HEK293 (cell line): ENCODE results near the gene MSRB1.

Experiments used
- KLF10 ChIP-seq: fragments of 450-650 bp; IDR thresholded peaks from 2 replicates; pipeline ENCODE4 v1.5.1; 2018; ENCODE audit warnings: missing biosample characterization, mild to moderate bottlenecking, missing genetic modification characterization
- MYNN ChIP-seq: fragments of 450-650 bp; formaldehyde crosslinking; IDR thresholded peaks from 2 replicates; pipeline ENCODE4 v1.5.1; 2016; ENCODE audit warnings: missing biosample characterization, missing genetic modification characterization, borderline replicate concordance
- TCF7L2 ChIP-seq: IDR thresholded peaks from 2 replicates; pipeline ENCODE4 v1.6.1; 2011; ENCODE audit warnings: low read depth, mild to moderate bottlenecking, inconsistent platforms, low read length, moderate library complexity, borderline replicate concordance
- TRIM28 ChIP-seq: IDR thresholded peaks from 2 replicates; pipeline ENCODE4 v1.6.1; 2011; ENCODE audit warnings: low read length, control low read depth, borderline replicate concordance
- YY1 ChIP-seq: fragments of 450-650 bp; formaldehyde crosslinking; IDR thresholded peaks from 2 replicates; pipeline ENCODE4 v1.5.1; 2018; ENCODE audit warnings: missing biosample characterization, missing genetic modification characterization
- ZBTB20 ChIP-seq: fragments of 450-650 bp; formaldehyde crosslinking; IDR thresholded peaks from 2 replicates; pipeline ENCODE4 v1.5.1; 2016; ENCODE audit warnings: missing biosample characterization, missing genetic modification characterization
- ZBTB48 ChIP-seq: fragments of 450-650 bp; formaldehyde crosslinking; IDR thresholded peaks from 2 replicates; pipeline ENCODE4 v1.5.1; 2016; ENCODE audit warnings: missing biosample characterization, missing genetic modification characterization
- ZEB2 ChIP-seq: fragments of 450-650 bp; formaldehyde crosslinking; IDR thresholded peaks from 2 replicates; pipeline ENCODE4 v1.5.1; 2016; ENCODE audit warnings: missing biosample characterization, missing genetic modification characterization
- ZFHX2 ChIP-seq: fragments of 450-650 bp; formaldehyde crosslinking; conservative IDR thresholded peaks from 2 replicates; pipeline ENCODE4 v1.5.1; 2016; ENCODE audit warnings: missing biosample characterization, missing genetic modification characterization
- ZNF112 ChIP-seq: fragments of 450-650 bp; formaldehyde crosslinking; IDR thresholded peaks from 2 replicates; pipeline ENCODE4 v1.5.0; 2017; ENCODE audit warnings: missing biosample characterization, missing genetic modification characterization
- ZNF175 ChIP-seq: fragments of 450-650 bp; formaldehyde crosslinking; IDR thresholded peaks from 2 replicates; pipeline ENCODE4 v1.5.1; 2016; ENCODE audit warnings: missing biosample characterization, missing genetic modification characterization
- ZNF24 ChIP-seq: fragments of 450-650 bp; formaldehyde crosslinking; IDR thresholded peaks from 2 replicates; pipeline ENCODE4 v1.5.1; 2016; ENCODE audit warnings: missing biosample characterization, missing genetic modification characterization
- ZNF292 ChIP-seq: fragments of 450-650 bp; formaldehyde crosslinking; IDR thresholded peaks from 2 replicates; pipeline ENCODE4 v1.5.1; 2016; ENCODE audit warnings: low read depth, missing biosample characterization, missing genetic modification characterization, borderline replicate concordance
- ZNF302 ChIP-seq: fragments of 450-650 bp; formaldehyde crosslinking; IDR thresholded peaks from 2 replicates; pipeline ENCODE4 v1.5.1; 2016; ENCODE audit warnings: missing biosample characterization, missing genetic modification characterization, low read depth
- ZNF37A ChIP-seq: fragments of 450-650 bp; IDR thresholded peaks from 2 replicates; pipeline ENCODE4 v1.5.1; 2018; ENCODE audit warnings: missing biosample characterization, missing genetic modification characterization
- ZNF391 ChIP-seq: fragments of 450-650 bp; formaldehyde crosslinking; IDR thresholded peaks from 2 replicates; pipeline ENCODE4 v1.5.1; 2016; ENCODE audit warnings: low read depth, missing biosample characterization, missing genetic modification characterization, borderline replicate concordance
- ZNF423 ChIP-seq: fragments of 450-650 bp; formaldehyde crosslinking; IDR thresholded peaks from 2 replicates; pipeline ENCODE4 v1.5.1; 2016; ENCODE audit warnings: missing biosample characterization, missing genetic modification characterization
- ZNF555 ChIP-seq: fragments of 450-650 bp; formaldehyde crosslinking; conservative IDR thresholded peaks from 2 replicates; pipeline ENCODE4 v1.5.1; 2017; ENCODE audit warnings: missing biosample characterization, mild to moderate bottlenecking, missing genetic modification characterization, inconsistent platforms
- ZNF558 ChIP-seq: fragments of 450-650 bp; formaldehyde crosslinking; IDR thresholded peaks from 2 replicates; pipeline ENCODE4 v1.5.1; 2016; ENCODE audit warnings: missing biosample characterization, missing genetic modification characterization
- ZNF560 ChIP-seq: fragments of 450-650 bp; formaldehyde crosslinking; IDR thresholded peaks from 2 replicates; pipeline ENCODE4 v1.5.1; 2017; ENCODE audit warnings: missing biosample characterization, missing genetic modification characterization, borderline replicate concordance
- ZNF561 ChIP-seq: fragments of 450-650 bp; IDR thresholded peaks from 2 replicates; pipeline ENCODE4 v1.5.1; 2018; ENCODE audit warnings: missing biosample characterization, missing genetic modification characterization, borderline replicate concordance
- ZNF624 ChIP-seq: fragments of 450-650 bp; formaldehyde crosslinking; IDR thresholded peaks from 2 replicates; pipeline ENCODE4 v1.5.1; 2017; ENCODE audit warnings: missing biosample characterization, missing genetic modification characterization
- ZNF658 ChIP-seq: fragments of 450-650 bp; formaldehyde crosslinking; IDR thresholded peaks from 2 replicates; pipeline ENCODE4; 2016; ENCODE audit warnings: missing biosample characterization, missing genetic modification characterization
- ZNF76 ChIP-seq: fragments of 450-650 bp; formaldehyde crosslinking; IDR thresholded peaks from 2 replicates; pipeline ENCODE4; 2016; ENCODE audit warnings: low read depth, missing biosample characterization, missing genetic modification characterization, borderline replicate concordance
- ZSCAN30 ChIP-seq: fragments of 450-650 bp; IDR thresholded peaks from 2 replicates; pipeline ENCODE4 v1.5.1; 2018; ENCODE audit warnings: missing biosample characterization, mild to moderate bottlenecking, missing genetic modification characterization, moderate library complexity
- TF ChIP-seq, protein P1 (sequence below): fragments of 450-650 bp; formaldehyde crosslinking; IDR thresholded peaks from 2 replicates; pipeline ENCODE4 v1.5.1; 2017; ENCODE audit warnings: missing biosample characterization, missing genetic modification characterization
- TF ChIP-seq, protein P2 (sequence below): fragments of 450-650 bp; formaldehyde crosslinking; IDR thresholded peaks from 2 replicates; pipeline ENCODE4 v1.5.1; 2016; ENCODE audit warnings: missing biosample characterization, missing genetic modification characterization
- TF ChIP-seq, protein P3 (sequence below): fragments of 450-650 bp; formaldehyde crosslinking; IDR thresholded peaks from 2 replicates; pipeline ENCODE4 v1.5.1; 2016; ENCODE audit warnings: missing biosample characterization, missing genetic modification characterization
- TF ChIP-seq, protein P4 (sequence below): fragments of 450-650 bp; formaldehyde crosslinking; IDR thresholded peaks from 2 replicates; pipeline ENCODE4 v1.5.1; 2017; ENCODE audit warnings: missing biosample characterization, missing genetic modification characterization
- TF ChIP-seq, protein P5 (sequence below): fragments of 450-650 bp; formaldehyde crosslinking; IDR thresholded peaks from 2 replicates; pipeline ENCODE4 v1.5.1; 2016; ENCODE audit warnings: missing biosample characterization, missing genetic modification characterization

Gene MSRB1

DNA sequence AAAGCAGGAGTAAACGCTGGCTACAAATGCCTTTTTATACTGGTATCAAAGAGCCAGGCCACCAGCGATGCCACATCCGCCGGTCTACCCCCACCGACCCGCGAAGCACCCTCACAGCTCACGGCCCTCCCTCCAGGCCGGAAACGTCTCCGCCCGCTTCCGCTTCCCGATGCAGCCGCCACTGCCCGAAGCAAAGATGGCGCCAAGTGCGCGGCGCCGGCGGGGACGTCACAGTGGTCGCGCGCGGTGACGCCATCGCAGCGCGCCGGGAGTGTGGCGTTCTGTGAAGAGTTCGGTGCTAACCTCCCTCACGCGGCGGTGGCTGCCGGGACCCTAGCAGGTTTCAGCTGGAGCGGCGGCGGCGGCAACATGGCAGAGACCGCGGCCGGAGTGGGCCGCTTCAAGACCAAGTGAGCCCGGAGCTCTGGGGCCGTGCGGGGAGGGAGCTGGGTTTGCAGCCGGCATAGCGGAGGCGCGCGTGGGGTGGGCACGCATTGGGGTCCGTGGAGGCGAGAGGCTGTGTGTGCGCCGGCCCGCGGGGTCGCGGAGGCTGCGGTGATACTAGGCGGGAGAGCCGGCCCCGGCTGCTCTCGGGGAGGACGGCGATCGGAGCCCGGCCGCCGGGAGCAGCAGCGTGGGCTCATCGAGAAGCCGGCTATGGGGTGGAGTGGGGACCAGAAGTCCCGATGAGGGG lies 28.9 kb upstream of the MSRB1 start, which contains the start of gene TBL3 (continued):
- TF ChIP-seq ZNF391 (tag by site-specific recombination), result peak; percentile 84; the same call in 1 of the 2 replicates
- TF ChIP-seq YY1 (tag by site-specific recombination), result peak; percentile 100
- no peak for TF ChIP-seq ZNF560 (tag by site-specific recombination)
- TF ChIP-seq ZNF561 (tag by site-specific recombination), result peak; percentile 95
- TF ChIP-seq, protein P1, sequence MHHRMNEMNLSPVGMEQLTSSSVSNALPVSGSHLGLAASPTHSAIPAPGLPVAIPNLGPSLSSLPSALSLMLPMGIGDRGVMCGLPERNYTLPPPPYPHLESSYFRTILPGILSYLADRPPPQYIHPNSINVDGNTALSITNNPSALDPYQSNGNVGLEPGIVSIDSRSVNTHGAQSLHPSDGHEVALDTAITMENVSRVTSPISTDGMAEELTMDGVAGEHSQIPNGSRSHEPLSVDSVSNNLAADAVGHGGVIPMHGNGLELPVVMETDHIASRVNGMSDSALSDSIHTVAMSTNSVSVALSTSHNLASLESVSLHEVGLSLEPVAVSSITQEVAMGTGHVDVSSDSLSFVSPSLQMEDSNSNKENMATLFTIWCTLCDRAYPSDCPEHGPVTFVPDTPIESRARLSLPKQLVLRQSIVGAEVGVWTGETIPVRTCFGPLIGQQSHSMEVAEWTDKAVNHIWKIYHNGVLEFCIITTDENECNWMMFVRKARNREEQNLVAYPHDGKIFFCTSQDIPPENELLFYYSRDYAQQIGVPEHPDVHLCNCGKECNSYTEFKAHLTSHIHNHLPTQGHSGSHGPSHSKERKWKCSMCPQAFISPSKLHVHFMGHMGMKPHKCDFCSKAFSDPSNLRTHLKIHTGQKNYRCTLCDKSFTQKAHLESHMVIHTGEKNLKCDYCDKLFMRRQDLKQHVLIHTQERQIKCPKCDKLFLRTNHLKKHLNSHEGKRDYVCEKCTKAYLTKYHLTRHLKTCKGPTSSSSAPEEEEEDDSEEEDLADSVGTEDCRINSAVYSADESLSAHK, result no peak
- no peak for TF ChIP-seq ZNF558
- no peak for TF ChIP-seq ZNF658 (tag by site-specific recombination)
- TF ChIP-seq TRIM28, result 0 out of 2 replicates have a peak, but pooled peaks have one; percentile 17
- TF ChIP-seq ZNF555 (tag by site-specific recombination), result no peak
- peak; percentile 72 for TF ChIP-seq ZBTB20 (tag by site-specific recombination)
- TF ChIP-seq MYNN (tag by site-specific recombination), result 0 out of 2 replicates have a peak, but pooled peaks have one; percentile 6
- TF ChIP-seq ZNF112, result no peak
- peak; percentile 10; the same call in 1 of the 2 replicates for TF ChIP-seq ZBTB48 (tag by site-specific recombination)
- TF ChIP-seq ZNF302, result no peak
- peak; percentile 96 for TF ChIP-seq ZSCAN30 (tag by site-specific recombination)
- TF ChIP-seq, protein P2, sequence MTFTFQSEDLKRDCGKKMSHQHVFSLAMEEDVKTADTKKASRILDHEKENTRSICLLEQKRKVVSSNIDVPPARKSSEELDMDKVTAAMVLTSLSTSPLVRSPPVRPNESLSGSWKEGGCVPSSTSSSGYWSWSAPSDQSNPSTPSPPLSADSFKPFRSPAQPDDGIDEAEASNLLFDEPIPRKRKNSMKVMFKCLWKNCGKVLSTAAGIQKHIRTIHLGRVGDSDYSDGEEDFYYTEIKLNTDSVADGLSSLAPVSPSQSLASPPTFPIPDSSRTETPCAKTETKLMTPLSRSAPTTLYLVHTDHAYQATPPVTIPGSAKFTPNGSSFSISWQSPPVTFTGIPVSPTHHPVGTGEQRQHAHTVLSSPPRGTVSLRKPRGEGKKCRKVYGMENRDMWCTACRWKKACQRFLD, result no peak
- TF ChIP-seq, protein P3, sequence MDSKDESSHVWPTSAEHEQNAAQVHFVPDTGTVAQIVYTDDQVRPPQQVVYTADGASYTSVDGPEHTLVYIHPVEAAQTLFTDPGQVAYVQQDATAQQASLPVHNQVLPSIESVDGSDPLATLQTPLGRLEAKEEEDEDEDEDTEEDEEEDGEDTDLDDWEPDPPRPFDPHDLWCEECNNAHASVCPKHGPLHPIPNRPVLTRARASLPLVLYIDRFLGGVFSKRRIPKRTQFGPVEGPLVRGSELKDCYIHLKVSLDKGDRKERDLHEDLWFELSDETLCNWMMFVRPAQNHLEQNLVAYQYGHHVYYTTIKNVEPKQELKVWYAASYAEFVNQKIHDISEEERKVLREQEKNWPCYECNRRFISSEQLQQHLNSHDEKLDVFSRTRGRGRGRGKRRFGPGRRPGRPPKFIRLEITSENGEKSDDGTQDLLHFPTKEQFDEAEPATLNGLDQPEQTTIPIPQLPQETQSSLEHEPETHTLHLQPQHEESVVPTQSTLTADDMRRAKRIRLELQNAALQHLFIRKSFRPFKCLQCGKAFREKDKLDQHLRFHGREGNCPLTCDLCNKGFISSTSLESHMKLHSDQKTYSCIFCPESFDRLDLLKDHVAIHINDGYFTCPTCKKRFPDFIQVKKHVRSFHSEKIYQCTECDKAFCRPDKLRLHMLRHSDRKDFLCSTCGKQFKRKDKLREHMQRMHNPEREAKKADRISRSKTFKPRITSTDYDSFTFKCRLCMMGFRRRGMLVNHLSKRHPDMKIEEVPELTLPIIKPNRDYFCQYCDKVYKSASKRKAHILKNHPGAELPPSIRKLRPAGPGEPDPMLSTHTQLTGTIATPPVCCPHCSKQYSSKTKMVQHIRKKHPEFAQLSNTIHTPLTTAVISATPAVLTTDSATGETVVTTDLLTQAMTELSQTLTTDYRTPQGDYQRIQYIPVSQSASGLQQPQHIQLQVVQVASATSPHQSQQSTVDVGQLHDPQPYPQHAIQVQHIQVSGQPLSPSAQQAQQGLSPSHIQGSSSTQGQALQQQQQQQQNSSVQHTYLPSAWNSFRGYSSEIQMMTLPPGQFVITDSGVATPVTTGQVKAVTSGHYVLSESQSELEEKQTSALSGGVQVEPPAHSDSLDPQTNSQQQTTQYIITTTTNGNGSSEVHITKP (tag by site-specific recombination), result peak; percentile 36; the same call in 1 of the 2 replicates
- no peak for TF ChIP-seq ZNF175
- no peak for TF ChIP-seq ZNF292 (tag by site-specific recombination)
- peak; percentile 96 for TF ChIP-seq ZNF76 (tag by site-specific recombination)
- TF ChIP-seq KLF10 (tag by site-specific recombination), result peak; percentile 84
- TF ChIP-seq TCF7L2, result no peak
- no peak for TF ChIP-seq ZNF423 (tag by site-specific recombination)
- peak; percentile 96 for TF ChIP-seq ZEB2 (tag by site-specific recombination)
- TF ChIP-seq, protein P4, sequence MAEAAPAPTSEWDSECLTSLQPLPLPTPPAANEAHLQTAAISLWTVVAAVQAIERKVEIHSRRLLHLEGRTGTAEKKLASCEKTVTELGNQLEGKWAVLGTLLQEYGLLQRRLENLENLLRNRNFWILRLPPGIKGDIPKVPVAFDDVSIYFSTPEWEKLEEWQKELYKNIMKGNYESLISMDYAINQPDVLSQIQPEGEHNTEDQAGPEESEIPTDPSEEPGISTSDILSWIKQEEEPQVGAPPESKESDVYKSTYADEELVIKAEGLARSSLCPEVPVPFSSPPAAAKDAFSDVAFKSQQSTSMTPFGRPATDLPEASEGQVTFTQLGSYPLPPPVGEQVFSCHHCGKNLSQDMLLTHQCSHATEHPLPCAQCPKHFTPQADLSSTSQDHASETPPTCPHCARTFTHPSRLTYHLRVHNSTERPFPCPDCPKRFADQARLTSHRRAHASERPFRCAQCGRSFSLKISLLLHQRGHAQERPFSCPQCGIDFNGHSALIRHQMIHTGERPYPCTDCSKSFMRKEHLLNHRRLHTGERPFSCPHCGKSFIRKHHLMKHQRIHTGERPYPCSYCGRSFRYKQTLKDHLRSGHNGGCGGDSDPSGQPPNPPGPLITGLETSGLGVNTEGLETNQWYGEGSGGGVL, result peak; percentile 89
- TF ChIP-seq, protein P5, sequence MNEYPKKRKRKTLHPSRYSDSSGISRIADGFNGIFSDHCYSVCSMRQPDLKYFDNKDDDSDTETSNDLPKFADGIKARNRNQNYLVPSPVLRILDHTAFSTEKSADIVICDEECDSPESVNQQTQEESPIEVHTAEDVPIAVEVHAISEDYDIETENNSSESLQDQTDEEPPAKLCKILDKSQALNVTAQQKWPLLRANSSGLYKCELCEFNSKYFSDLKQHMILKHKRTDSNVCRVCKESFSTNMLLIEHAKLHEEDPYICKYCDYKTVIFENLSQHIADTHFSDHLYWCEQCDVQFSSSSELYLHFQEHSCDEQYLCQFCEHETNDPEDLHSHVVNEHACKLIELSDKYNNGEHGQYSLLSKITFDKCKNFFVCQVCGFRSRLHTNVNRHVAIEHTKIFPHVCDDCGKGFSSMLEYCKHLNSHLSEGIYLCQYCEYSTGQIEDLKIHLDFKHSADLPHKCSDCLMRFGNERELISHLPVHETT (tag by site-specific recombination), result peak; percentile 99
- peak; percentile 86 for TF ChIP-seq ZFHX2 (tag by site-specific recombination)
- no peak for TF ChIP-seq ZNF624
- TF ChIP-seq ZNF24 (tag by site-specific recombination), result peak; percentile 92
- TF ChIP-seq ZNF37A (tag by site-specific recombination), result no peak
